H1 (cell line): ENCODE data around the gene ATP6V1F. TPM values are rescaled to one million over a fixed set of nuclear protein-coding genes. Genes with fewer than 3 reads are reported as not detected.

ENCODE experiments used
- CTCF ChIA-PET: fragments of 300-600 bp; sonication (Branson Sonifier 250); formaldehyde crosslinking; loops from one replicate; lab custom pipeline; 2021; ENCODE audit not compliant: partially characterized antibody; lab: Charles Lee
- POLR2A ChIA-PET: fragments of 300-600 bp; sonication (Branson Sonifier 250); formaldehyde crosslinking; loops from one replicate; lab custom pipeline; 2021; ENCODE audit warnings: inconsistent platforms; ENCODE audit not compliant: partially characterized antibody; lab: Charles Lee
- DNase-seq, 2 experiments: peaks; one replicate each; pipeline versions ENCODE4 v3.0.0 to v3.0.0-alpha.2; 2010 to 2022; ENCODE audit warnings: low spot score in 2 of 2, low read depth in 1 of 2, mixed read lengths in 1 of 2
- FAIRE-seq: peaks from 2 replicates; lab custom pipeline; 2011; peaks lifted over from hg19 to GRCh38; lab: Jason Lieb, UNC
- H2AFZ ChIP-seq: 2 replicates; pipeline ENCODE4 v1.8.1; 2012; ENCODE audit warnings: low read length, inconsistent platforms
- H2AK5ac ChIP-seq: 2 replicates; pipeline ENCODE4 v1.6.1; 2013; ENCODE audit warnings: low read depth, low read length
- H2BK120ac ChIP-seq: replicated peaks from 2 replicates; pipeline ENCODE3; 2013; ENCODE audit warnings: low read depth, low read length, inconsistent platforms
- H2BK12ac ChIP-seq: 2 replicates; pipeline ENCODE4 v1.6.1; 2013; ENCODE audit warnings: low read depth, low read length
- H2BK15ac ChIP-seq: 2 replicates; pipeline ENCODE4 v1.6.1; 2013; ENCODE audit warnings: low read length
- H2BK20ac ChIP-seq: 2 replicates; pipeline ENCODE4 v1.6.1; 2013; ENCODE audit warnings: low read length
- H2BK5ac ChIP-seq: 2 replicates; pipeline ENCODE4 v1.6.1; 2013; ENCODE audit warnings: low read depth, low read length
- H3K14ac ChIP-seq: 2 replicates; pipeline ENCODE4 v1.6.1; 2013; ENCODE audit warnings: inconsistent platforms; ENCODE audit not compliant: insufficient read length
- H3K18ac ChIP-seq: 2 replicates; pipeline ENCODE4 v1.6.1; 2013; ENCODE audit warnings: low read length; ENCODE audit errors: extremely low read depth
- H3K23ac ChIP-seq: 2 replicates; pipeline ENCODE4 v1.6.1; 2013; ENCODE audit warnings: inconsistent platforms; ENCODE audit not compliant: insufficient read length
- H3K23me2 ChIP-seq: 2 replicates; pipeline ENCODE4 v1.6.1; 2013; ENCODE audit warnings: low read depth, low read length
- H3K27ac ChIP-seq: 2 replicates; pipeline ENCODE4 v1.6.1; 2011; ENCODE audit warnings: low read depth, low read length, inconsistent platforms
- H3K27me3 ChIP-seq, 4 experiments: replicated peaks in 1 of 4; 1 replicate in 1 of 4; 2 replicates in 3 of 4; pipeline versions ENCODE4 v1.6.1 to v1.8.1; 2011 to 2013; ENCODE audit warnings: low read length in 3 of 4, mild to moderate bottlenecking in 3 of 4, inconsistent platforms in 2 of 4, mixed read lengths in 2 of 4, moderate library complexity in 1 of 4; ENCODE audit not compliant: control insufficient read depth in 3 of 4, insufficient read depth in 3 of 4; ENCODE audit errors: extremely low read depth in 1 of 4
- H3K36me3 ChIP-seq, 4 experiments: 2 replicates each; pipeline versions ENCODE4 v1.6.1 to v1.8.1; 2011 to 2013; ENCODE audit warnings: mild to moderate bottlenecking in 4 of 4, low read length in 3 of 4, moderate library complexity in 2 of 4, control low read depth in 1 of 4, inconsistent platforms in 1 of 4; ENCODE audit not compliant: insufficient read depth in 4 of 4, control insufficient read depth in 2 of 4
- H3K4ac ChIP-seq: replicated peaks from 2 replicates; pipeline ENCODE3; 2013; ENCODE audit warnings: low read length, low read depth, mixed read lengths, inconsistent platforms; ENCODE audit not compliant: insufficient read length
- H3K4me1 ChIP-seq, 4 experiments: replicated peaks in 1 of 4; 1 replicate in 1 of 4; 2 replicates in 3 of 4; pipeline versions ENCODE4 v1.6.1 to v1.8.1; 2011 to 2013; ENCODE audit warnings: low read length in 3 of 4, inconsistent platforms in 2 of 4, mixed read lengths in 1 of 4; ENCODE audit not compliant: insufficient read depth in 4 of 4, control insufficient read depth in 3 of 4
- H3K4me2 ChIP-seq, 2 experiments: 2 replicates each; pipeline versions ENCODE4 v1.6.1 to v1.8.1; 2011 to 2013; ENCODE audit warnings: low read depth in 2 of 2, low read length in 2 of 2, control low read depth in 1 of 2, inconsistent platforms in 1 of 2, mild to moderate bottlenecking in 1 of 2; ENCODE audit not compliant: insufficient read depth in 1 of 2
- H3K4me3 ChIP-seq, 4 experiments: fragments of 200-600, 300-600 bp in 1 of 4; sonication (generic), shearing (Covaris generic), sonication (Bioruptor Twin) in 1 of 4; 2 replicates each; pipeline versions ENCODE4 v1.5.1 to v1.8.1; 2011 to 2016; ENCODE audit warnings: low read length in 4 of 4, low read depth in 3 of 4, control low read depth in 2 of 4, inconsistent platforms in 2 of 4, mild to moderate bottlenecking in 2 of 4, mixed read lengths in 1 of 4, moderate library complexity in 1 of 4; ENCODE audit not compliant: insufficient read depth in 2 of 4; ENCODE audit errors: extremely low read depth in 1 of 4
- H3K56ac ChIP-seq: replicated peaks from 2 replicates; pipeline ENCODE3; 2013; ENCODE audit warnings: low read depth, mild to moderate bottlenecking, mixed read lengths, low read length, inconsistent platforms; ENCODE audit not compliant: insufficient read length
- H3K79me1 ChIP-seq: 2 replicates; pipeline ENCODE4 v1.6.1; 2013; ENCODE audit warnings: low read depth, low read length, control low read depth
- H3K79me2 ChIP-seq, 2 experiments: 2 replicates each; pipeline versions ENCODE4 v1.6.1 to v1.8.1; 2012 to 2013; ENCODE audit warnings: low read length in 2 of 2, mild to moderate bottlenecking in 2 of 2, inconsistent platforms in 1 of 2; ENCODE audit not compliant: insufficient read depth in 2 of 2, control insufficient read depth in 1 of 2
- H3K9ac ChIP-seq, 4 experiments: replicated peaks in 1 of 4; 1 replicate in 1 of 4; 2 replicates in 3 of 4; pipeline versions ENCODE4 v1.6.1 to v1.8.1; 2011 to 2013; ENCODE audit warnings: low read depth in 3 of 4, low read length in 3 of 4, control low read depth in 2 of 4, mild to moderate bottlenecking in 2 of 4, moderate library complexity in 2 of 4, inconsistent platforms in 1 of 4; ENCODE audit errors: extremely low read depth in 1 of 4
- H3K9me3 ChIP-seq, 2 experiments: 2 replicates each; pipeline versions ENCODE4 v1.6.1 to v1.8.1; 2012 to 2013; ENCODE audit warnings: mild to moderate bottlenecking in 2 of 2, moderate library complexity in 2 of 2, control low read depth in 1 of 2, inconsistent platforms in 1 of 2, low read depth in 1 of 2, low read length in 1 of 2, mixed read lengths in 1 of 2; ENCODE audit not compliant: insufficient read depth in 2 of 2
- H4K20me1 ChIP-seq, 2 experiments: replicated peaks in 1 of 2; 2 replicates each; pipeline versions ENCODE3 to v1.8.1; 2011 to 2013; ENCODE audit warnings: inconsistent platforms in 2 of 2, low read length in 2 of 2, mild to moderate bottlenecking in 1 of 2; ENCODE audit not compliant: insufficient read depth in 2 of 2, control insufficient read depth in 1 of 2
- H4K5ac ChIP-seq: 2 replicates; pipeline ENCODE4 v1.6.1; 2013; ENCODE audit warnings: low read length, low read depth, mixed read lengths, inconsistent platforms; ENCODE audit not compliant: insufficient read length
- H4K8ac ChIP-seq: 2 replicates; pipeline ENCODE4 v1.8.0; 2013; ENCODE audit warnings: mild to moderate bottlenecking, moderate library complexity, low read length, inconsistent platforms; ENCODE audit not compliant: insufficient read depth; ENCODE audit errors: extremely low read depth
- H4K91ac ChIP-seq: replicated peaks from 2 replicates; pipeline ENCODE3; 2013; ENCODE audit warnings: low read length, mixed read lengths, inconsistent platforms; ENCODE audit not compliant: insufficient read length
- CBX5 ChIP-seq: fragments of 300-800, 300-1000 bp; sonication (generic); IDR thresholded peaks from 2 replicates; pipeline ENCODE4 v1.7.1; 2016; ENCODE audit warnings: antibody characterized with exemption, low read length, low read depth
- CHD2 ChIP-seq: IDR thresholded peaks from 2 replicates; pipeline ENCODE4 v1.6.1; 2012; ENCODE audit warnings: low read length, improper control_type of control experiment
- CREB1 ChIP-seq: IDR thresholded peaks from 2 replicates; pipeline ENCODE4 v1.6.1; 2012; ENCODE audit warnings: inconsistent platforms
- EGR1 ChIP-seq: IDR thresholded peaks from 2 replicates; pipeline ENCODE4 v1.6.1; 2011; ENCODE audit warnings: low read depth, low read length, borderline replicate concordance
- FOSL1 ChIP-seq: IDR thresholded peaks from 2 replicates; pipeline ENCODE4 v1.6.1; 2011; ENCODE audit warnings: mild to moderate bottlenecking, low read depth, low read length, moderate library complexity; ENCODE audit not compliant: insufficient read depth
- HDAC6 ChIP-seq: IDR thresholded peaks from one replicate; pipeline ENCODE4 v1.7.1; 2012; ENCODE audit warnings: low read depth, mild to moderate bottlenecking, inconsistent platforms, low read length, moderate library complexity
- NANOG ChIP-seq: IDR thresholded peaks from 2 replicates; pipeline ENCODE4 v1.6.1; 2011; ENCODE audit warnings: low read length, low read depth, mild to moderate bottlenecking, inconsistent platforms; ENCODE audit not compliant: insufficient read depth, poor library complexity, severe bottlenecking
- PHF8 ChIP-seq: fragments of 200-600 bp; sonication (generic); conservative IDR thresholded peaks from 2 replicates; pipeline ENCODE4 v1.7.1; 2012; ENCODE audit warnings: low read depth, mild to moderate bottlenecking, inconsistent platforms, low read length, moderate library complexity
- RAD21 ChIP-seq, 2 experiments: IDR thresholded peaks in 1 of 2; conservative IDR thresholded peaks in 1 of 2; 2 replicates each; pipeline ENCODE4 v1.6.1; 2011; ENCODE audit warnings: low read depth in 2 of 2, low read length in 2 of 2, improper control_type of control experiment in 1 of 2, inconsistent platforms in 1 of 2, mild to moderate bottlenecking in 1 of 2, moderate library complexity in 1 of 2
- SIRT6 ChIP-seq: IDR thresholded peaks from one replicate; pipeline ENCODE4 v1.7.1; 2012; ENCODE audit warnings: low read length, inconsistent platforms
- SP1 ChIP-seq: IDR thresholded peaks from 2 replicates; pipeline ENCODE4 v1.6.1; 2011; ENCODE audit warnings: low read depth, low read length
- TCF12 ChIP-seq: IDR thresholded peaks from 2 replicates; pipeline ENCODE4 v1.6.1; 2011; ENCODE audit warnings: low read depth, mild to moderate bottlenecking, low read length
- TEAD4 ChIP-seq: IDR thresholded peaks from 2 replicates; pipeline ENCODE4 v1.6.1; 2012; ENCODE audit warnings: low read depth, low read length, inconsistent platforms, mixed read lengths
- whole genome bisulfite sequencing, 2 experiments: shearing (Covaris generic) in 1 of 2; methylation state at CpG; one replicate each; pipeline versions ENCODE4 v1.1.6 to v1.1.7; 2013 to 2015; ENCODE audit warnings: low lambda C conversion rate in 2 of 2, mixed read lengths in 2 of 2, inconsistent platforms in 1 of 2, low coverage in 1 of 2, missing lambda C conversion rate in 1 of 2; ENCODE audit not compliant: insufficient replicate concordance in 2 of 2, insufficient coverage in 1 of 2, insufficient read length in 1 of 2; ENCODE audit errors: extremely low coverage in 1 of 2, missing lambda C conversion rate in 1 of 2; 5-methylcytosine and 5-hydroxymethylcytosine counted together
- polyA plus RNA-seq, 7 experiments: library from polyadenylated mRNA; depleted of rRNA in 3 of 7; stranded (reverse) in 5 of 7; unstranded in 2 of 7; fragments of >200 nt in 5 of 7; fragments of 200-250 nt in 2 of 7; gene quantifications; 1 replicate in 5 of 7; 2 replicates in 1 of 7; 4 replicates in 1 of 7; pipeline versions ENCODE4 v1.2.1 to v1.2.3, GENCODE V29; 2011 to 2013; ENCODE audit warnings: missing spikeins in 2 of 7, mixed read lengths in 2 of 7
- total RNA-seq: library from RNA; stranded (reverse); fragmentation: NEBNext Ultra II Directional; extraction: Animal tissue kit (Norgen Biotek cat#: 25700); gene quantifications from 2 replicates; pipeline ENCODE4 v1.2.1, GENCODE V29; 2021

The ATP6V1F gene
- total and polyA plus RNA-seq, 2 of the 8 experiments (the other 6 are each of a cell fraction or from before 2014, with no cell fraction given): 104 to 318 TPM

- Histone ChIP-seq H2BK15ac (no peak overlapping the region), H3K14ac (no peak overlapping the region), H3K18ac (no peak overlapping the region), H3K4me3 (no peak overlapping the region), H4K8ac (no peak overlapping the region), H2AK5ac (no peak overlapping the region), H4K91ac (no peak overlapping the region), H3K9me3 (no peaks in the 10 kb centered on the region), H3K56ac (no peak overlapping the region), H4K20me1 (peaks cover 0 to 2% of the 10 kb centered on the region in 2 experiments), H2BK20ac (no peak overlapping the region), H3K23ac (no peak overlapping the region), H3K27ac (no peak overlapping the region), H3K9ac (no peak overlapping the region), H3K79me1 (no peaks in the 10 kb centered on the region), H3K79me2 (no peaks in the 10 kb centered on the region), H3K36me3 (no peaks in the 10 kb centered on the region), H2BK12ac (no peak overlapping the region), H3K27me3 (no peaks in the 10 kb centered on the region; a peak in 1 of 7 replicates), H2BK5ac (no peak overlapping the region; the same call in 1 of the 2 replicates), H3K4ac (no peak overlapping the region), H3K4me1 (peaks cover 0 to 10% (median 5%) of the 10 kb centered on the region in 4 experiments; a peak in 6 of 7 replicates), H2BK120ac (no peak overlapping the region), H4K5ac (no peak overlapping the region), H2AFZ (no peak overlapping the region), H3K4me2 (no peak overlapping the region), H3K23me2 (no peaks in the 10 kb centered on the region)
- POLR2A ChIA-PET: interaction anchor here (0.6 to 0.9 kb wide), 2 partner anchors 12 to 39 kb away, joined by 3 read pairs; no protein-coding TSS in a partner anchor
- WGBS, 2 experiments: 92% methylated on average over 25 of the region's 25 CpGs; no CpG with 5 or more reads in 1 of the 2 experiments
- no peak for DNase-seq
- CTCF ChIA-PET: interaction anchor here (0.7 to 11.5 kb wide), 8 partner anchors 11 to 99 kb away, joined by 3 to 148 read pairs (median 4); partner anchors contain the start of gene ATP6V1F
- no peak for FAIRE-seq
- TF ChIP-seq CREB1 (no peak), FOSL1 (no peak), PHF8 (no peak), RAD21 (IDR thresholded peaks at IDR 0.05 in 1 of 2, conservative IDR thresholded peaks at IDR 0.05 in 1 of 2; ENCODE audit: low read depth in 2 of 2, low read length in 2 of 2) (no peak), NANOG (no peak), SIRT6 (no peak), HDAC6 (no peak), EGR1 (no peak), SP1 (no peak), CHD2 (no peak), TEAD4 (no peak), TCF12 (no peak), CBX5 (no peak)
Measured at GRCh38 chr7:128844777-128845311, 17.8 kb upstream of the ATP6V1F start.
